ENCODE results near the gene POLR2A.
A peak's percentile ranks its signal among the peaks of the same experiment; 100 is the strongest.
"Not testable (repeated sequence)": the region's sequence is repeated elsewhere in the genome, so short reads cannot be mapped to it uniquely, and the experiment has no call there.

Gene POLR2A

DNA sequence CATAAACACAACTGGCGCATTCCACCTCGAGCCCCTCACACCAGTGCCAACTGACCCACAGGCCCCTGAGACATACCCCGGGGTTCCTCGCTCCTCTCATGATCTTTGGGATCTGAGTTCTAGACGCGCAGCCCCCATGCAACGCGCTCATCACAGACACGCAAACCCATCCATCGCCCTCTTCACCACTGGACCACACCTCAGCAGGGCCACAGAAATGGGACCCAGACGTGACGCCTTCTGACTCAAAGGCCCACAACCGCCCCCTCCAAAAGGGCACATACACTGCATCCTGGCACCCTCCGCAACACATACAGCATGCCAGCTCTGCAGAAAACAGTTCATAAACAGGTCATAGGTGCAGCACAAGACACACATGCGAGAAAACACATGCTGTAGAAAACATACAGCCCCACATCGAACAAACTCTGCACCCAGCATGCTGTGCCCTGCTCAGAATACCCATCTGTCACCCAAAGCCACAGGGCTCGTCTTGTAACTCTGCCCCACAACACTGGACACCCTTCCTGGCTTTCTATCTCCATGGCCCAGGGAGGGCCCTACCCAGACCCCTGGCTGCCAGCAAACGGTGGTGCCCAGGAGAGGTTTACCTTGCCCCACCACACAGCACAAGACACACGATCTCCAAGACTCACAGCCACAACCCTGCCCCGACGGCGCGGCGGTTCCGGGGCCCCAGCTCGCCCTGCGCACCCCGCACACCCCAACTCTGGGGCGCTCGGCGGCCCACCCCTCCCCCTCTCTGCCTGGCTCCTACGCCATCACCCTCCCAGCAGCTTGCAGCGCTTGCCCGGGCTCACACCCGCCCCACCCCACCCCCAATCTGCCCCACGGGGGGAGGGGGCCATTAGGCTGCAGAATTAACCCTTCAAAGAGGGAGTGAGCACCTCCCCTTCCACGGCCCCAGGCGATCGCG lies 5.6 kb upstream of the POLR2A start:
- no peak for DNase-seq (ENCODE audit: low read depth)

DNA sequence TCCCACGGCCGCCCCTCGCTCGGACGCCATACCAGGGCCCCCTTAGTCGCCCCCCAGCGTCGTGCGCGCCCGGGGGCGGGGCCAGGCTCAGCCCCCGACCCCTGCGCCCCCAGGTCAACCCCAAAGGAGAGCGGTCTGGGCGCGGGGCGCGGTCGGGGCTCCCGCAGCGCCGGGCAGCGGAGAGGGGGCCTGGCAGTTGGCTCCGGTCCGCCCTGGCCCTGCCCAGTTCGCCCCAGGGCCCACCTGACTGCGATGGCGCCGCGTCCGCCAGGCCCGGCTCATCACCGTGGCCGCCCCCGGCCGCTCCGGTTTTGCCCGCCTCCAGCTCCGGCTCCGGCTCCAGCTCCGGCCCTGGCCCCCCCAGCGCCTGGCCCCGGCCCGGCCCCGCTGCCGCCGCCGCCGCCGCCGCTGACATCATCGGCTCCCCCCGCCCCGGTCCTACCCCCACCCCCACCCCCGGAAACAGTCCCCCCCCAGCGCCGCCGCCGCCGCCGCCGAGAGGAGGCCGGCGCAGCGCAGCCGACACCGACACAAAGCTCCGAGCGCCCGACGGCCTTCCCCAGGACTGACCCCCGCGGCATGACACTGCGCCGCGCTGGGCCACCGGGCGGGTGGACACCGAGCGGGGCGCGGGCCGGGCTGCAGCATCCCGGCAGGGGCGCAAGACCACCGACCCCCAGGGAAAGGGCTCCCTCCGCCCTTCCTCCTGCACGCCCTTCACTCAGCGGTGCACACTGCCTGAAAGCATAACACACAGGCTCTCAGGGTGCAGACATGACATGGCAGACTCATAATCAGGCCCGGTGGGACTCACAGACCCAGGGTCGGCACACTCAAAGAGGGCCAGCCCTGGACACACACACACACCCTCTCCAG lies 4.7 kb upstream of the POLR2A start, which contains the start of gene ZBTB4:
Gene ZBTB4, minus strand, starts transcription at position 419 of the 876 bp plus-strand sequence. CDS start 12,830 bp downstream, outside the sequence.
- no peak for DNase-seq (ENCODE audit: low read depth)

- no peak for DNase-seq (ENCODE audit: low read depth)
Measured at GRCh38 chr17:7480089-7480384, 4.1 kb upstream of the POLR2A start.

- DNase-seq (ENCODE audit: low read depth), result not testable (repeated sequence)
Measured at GRCh38 chr17:7481275-7481674, 2.9 kb upstream of the POLR2A start, which contains the start of gene SLC35G6. Gene SLC35G6, plus strand, starts transcription at chr17:7481446. Its CDS starts 71 bp downstream, at chr17:7481517.

DNA sequence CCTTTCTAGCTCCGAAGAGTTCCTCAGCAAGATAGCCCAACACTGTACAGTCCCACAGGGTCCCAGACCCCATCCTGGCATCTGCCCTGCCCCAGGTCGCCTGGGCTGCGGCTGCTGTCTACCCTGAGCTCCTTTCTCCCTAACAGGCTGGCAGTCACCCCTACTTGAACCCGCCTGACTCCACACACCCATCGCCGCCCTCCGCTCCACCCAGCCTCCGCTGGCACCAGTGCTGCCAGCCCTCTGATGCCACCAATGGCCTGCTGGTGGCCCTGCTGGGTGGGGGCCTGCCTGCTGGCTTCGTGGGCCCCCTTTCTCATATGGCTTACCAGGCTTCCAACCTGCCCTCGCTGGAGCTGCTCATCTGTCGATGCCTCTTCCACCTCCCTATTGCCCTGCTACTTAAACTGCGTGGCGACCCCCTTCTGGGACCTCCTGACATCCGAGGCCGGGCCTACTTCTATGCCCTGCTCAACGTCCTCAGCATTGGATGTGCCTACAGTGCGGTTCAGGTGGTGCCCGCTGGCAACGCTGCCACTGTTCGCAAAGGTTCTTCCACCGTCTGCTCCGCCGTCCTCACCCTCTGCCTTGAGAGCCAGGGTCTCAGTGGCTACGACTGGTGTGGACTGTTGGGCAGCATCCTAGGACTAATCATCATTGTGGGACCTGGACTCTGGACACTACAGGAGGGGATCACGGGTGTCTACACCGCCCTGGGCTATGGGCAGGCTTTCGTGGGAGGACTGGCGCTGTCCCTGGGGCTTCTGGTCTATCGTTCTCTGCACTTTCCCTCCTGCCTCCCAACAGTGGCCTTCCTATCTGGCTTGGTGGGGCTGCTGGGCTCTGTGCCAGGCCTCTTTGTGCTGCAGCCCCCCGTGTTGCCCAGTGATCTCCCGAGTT lies 2.1 kb upstream of the POLR2A start:
- DNase-seq (ENCODE audit: low read depth), result not testable (repeated sequence)

GRCh38 chr17:7482742-7483088 lies 1.5 kb upstream of the POLR2A start:
- DNase-seq (ENCODE audit: low read depth), result not testable (repeated sequence)

DNA sequence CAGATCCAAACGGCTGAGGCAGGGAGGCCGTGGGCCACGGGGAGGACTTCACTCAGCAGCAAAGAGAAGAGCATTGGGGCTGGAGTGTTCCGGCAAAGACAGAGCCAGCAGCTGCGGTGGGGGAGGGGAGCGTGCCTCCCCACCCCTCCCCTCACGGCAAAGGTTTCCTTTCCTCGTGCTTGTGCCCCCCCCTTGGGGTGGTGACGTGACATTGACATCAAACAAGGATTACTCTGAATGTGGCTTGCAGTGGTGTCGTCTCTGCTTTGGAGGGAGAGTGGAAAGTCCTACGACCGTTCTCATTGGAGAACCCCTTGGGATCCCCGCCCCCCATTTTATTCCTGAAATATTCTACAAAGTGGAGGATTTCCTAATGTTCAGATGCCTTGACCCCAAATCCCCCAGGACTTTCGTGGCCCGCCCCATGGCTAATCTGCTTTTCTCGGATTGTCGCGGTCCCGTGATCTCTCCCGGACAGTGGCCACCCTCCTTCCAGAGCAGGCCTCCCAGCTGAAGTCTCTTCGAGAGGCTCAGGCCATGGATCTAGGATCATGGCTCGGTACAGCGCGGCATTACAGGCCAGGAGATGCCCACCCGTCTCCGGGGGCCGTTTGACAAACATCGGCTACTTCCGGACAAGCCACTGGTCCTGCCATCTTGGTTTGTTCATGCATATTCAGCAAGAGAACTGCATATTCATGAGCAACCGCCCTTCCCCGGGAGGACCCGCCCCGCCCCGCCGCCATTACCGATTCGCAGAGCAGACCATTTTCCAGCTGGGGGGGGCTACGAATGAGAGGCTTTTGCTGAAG lies 705 bp upstream of the POLR2A start:
- DNase-seq (ENCODE audit: low read depth), result peak; percentile 87

DNA sequence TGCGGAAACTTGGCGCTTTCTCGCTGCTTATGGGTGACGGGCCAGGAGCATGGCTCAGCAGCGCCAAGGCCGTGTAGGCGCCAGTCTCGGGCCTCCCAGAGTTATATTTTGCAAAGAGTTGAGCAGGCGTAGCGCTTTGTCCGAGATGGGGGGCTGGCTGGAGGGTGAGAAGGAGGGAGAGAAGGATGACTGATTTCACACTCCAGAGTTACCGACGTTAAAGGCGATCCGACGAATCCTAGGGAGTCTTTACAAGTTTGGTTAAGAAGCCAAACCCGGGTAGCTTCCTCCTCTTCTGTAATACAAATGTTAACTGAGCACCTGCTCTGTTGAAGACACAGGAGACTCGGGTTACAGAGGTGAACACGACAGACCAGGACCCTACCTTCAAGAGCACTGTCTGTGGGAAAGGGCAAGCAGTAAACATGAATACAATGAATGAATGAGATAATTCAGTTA lies 782 bp downstream of the POLR2A start:
- DNase-seq (ENCODE audit: low read depth), result no peak

GRCh38 chr17:7486181-7486580 lies 2.0 kb downstream of the POLR2A start:
- DNase-seq (ENCODE audit: low read depth), result peak; percentile 56

- DNase-seq (ENCODE audit: low read depth), result no peak
Measured at GRCh38 chr17:7490144-7490543, 6.0 kb downstream of the POLR2A start.

GRCh38 chr17:7491583-7491982 lies 7.4 kb downstream of the POLR2A start:
- DNase-seq (ENCODE audit: low read depth), result no peak

DNA sequence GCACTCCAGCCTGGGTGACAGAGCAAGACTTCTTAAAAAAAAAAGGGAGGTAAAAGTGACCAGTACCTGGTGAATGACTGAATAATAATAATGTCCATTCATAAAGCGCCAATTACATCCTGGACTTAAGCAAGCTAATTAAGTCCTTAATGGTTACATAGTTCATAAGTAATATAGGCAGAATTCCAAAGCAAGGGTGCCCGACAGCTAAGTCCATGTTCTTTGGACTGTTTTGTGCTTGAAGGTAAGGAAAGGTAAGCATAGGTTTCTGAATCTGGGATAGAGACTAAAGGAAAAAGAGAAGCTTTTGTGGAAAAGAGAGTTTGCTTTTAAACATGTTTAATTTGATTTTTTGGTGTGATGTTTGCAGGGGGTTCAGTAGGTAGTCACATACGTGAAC lies 9.8 kb downstream of the POLR2A start:
- DNase-seq (ENCODE audit: low read depth), result no peak

DNA sequence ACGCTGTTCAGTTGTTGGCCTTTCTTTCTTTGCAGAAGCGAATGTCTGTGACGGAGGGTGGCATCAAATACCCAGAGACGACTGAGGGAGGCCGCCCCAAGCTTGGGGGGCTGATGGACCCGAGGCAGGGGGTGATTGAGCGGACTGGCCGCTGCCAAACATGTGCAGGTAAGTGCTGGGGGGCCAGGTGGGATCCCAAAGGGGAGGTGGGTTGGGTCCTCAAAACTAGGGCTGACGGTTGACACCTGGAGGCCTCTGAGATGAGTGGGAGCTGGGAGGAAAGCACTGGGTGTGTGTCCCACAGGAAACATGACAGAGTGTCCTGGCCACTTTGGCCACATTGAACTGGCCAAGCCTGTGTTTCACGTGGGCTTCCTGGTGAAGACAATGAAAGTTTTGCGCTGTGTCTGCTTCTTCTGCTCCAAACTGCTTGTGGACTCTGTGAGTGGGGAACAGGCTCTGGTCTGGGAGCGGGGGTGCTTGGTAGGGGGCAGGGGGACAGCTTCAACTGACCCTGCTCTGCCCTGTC lies 11.8 kb downstream of the POLR2A start:
- no peak for DNase-seq (ENCODE audit: low read depth)

- no peak for DNase-seq (ENCODE audit: low read depth)
Measured at GRCh38 chr17:7496470-7497183, 12.5 kb downstream of the POLR2A start.

- DNase-seq (ENCODE audit: low read depth), result no peak
Measured at GRCh38 chr17:7497228-7497627, 13.1 kb downstream of the POLR2A start.

DNA sequence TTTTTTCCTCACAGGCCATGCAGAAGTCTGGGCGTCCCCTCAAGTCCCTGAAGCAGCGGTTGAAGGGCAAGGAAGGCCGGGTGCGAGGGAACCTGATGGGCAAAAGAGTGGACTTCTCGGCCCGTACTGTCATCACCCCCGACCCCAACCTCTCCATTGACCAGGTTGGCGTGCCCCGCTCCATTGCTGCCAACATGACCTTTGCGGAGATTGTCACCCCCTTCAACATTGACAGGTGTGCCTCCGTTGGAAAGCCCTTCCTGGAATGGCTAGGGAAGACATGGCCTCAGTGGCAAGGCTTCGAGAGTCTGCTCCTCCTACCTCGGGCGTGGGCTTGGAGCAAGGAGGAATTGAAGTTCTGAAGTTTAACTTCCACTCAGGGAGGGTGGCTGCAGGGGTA lies 13.5 kb downstream of the POLR2A start:
- DNase-seq (ENCODE audit: low read depth), result no peak

DNA sequence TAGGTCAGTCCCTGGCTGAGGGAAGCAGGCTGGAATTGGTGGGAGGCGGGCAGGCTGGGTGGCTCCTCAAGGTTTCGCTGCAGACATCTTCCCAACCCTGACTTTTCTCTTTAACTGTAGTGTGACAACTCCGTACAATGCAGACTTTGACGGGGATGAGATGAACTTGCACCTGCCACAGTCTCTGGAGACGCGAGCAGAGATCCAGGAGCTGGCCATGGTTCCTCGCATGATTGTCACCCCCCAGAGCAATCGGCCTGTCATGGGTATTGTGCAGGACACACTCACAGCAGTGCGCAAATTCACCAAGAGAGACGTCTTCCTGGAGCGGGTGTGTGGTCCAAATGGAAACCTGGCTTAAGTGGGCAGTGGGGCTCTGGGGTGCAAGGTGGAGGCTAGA lies 15.0 kb downstream of the POLR2A start:
- DNase-seq (ENCODE audit: low read depth), result no peak

DNA sequence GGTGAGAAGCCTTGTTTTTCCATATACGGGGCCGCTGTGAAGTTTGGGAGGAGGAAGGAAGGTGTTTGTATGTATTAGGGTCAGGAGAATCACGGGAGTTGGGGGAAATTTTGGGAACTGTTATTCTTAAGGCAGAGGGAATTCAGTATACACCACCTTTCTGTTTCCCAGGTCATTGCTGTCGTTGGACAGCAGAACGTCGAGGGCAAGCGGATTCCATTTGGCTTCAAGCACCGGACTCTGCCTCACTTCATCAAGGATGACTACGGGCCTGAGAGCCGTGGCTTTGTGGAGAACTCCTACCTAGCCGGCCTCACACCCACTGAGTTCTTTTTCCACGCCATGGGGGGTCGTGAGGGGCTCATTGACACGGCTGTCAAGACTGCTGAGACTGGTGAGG lies 17.6 kb downstream of the POLR2A start:
- no peak for DNase-seq (ENCODE audit: low read depth)

DNA sequence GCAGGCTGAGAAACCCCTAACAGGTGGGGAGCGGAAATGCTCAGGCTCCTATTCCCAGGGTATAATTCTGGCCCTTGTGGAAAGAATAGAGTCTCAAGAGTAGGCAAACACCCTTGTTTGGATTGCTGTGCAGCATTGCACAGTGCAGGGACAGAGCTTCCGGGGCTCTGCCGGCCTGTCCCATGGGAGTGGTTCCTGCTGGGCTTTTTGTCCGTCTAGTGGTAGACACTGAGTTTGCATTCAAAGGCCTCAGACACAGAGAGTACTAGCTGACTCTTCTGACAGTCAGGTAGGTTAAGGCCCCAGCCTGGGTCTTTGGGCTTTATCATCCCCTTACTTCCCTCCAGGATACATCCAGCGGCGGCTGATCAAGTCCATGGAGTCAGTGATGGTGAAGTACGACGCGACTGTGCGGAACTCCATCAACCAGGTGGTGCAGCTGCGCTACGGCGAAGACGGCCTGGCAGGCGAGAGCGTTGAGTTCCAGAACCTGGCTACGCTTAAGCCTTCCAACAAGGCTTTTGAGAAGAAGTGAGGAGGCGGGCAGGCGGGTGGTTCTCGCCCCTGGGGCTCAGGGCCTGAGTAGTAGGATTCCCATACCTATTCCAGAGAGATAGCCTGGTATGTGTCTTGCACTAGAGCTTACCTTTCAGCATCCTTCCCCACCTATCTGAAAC lies 18.1 kb downstream of the POLR2A start:
- no peak for DNase-seq (ENCODE audit: low read depth)
